SK-N-SH (cell line): ENCODE measurements around the gene VASP. TPM values are rescaled to one million over a fixed set of nuclear protein-coding genes. Genes with fewer than 3 reads are reported as not detected.

ENCODE experiments used
- CTCF ChIA-PET: fragments of 300-600, 350-600 bp; formaldehyde crosslinking; extraction: SDS; loops from one replicate; lab custom pipeline; 2021; lab: Yijun Ruan, JAX
- POLR2A ChIA-PET: fragments of 350-600 bp; sonication (Branson Sonifier 250); formaldehyde crosslinking; extraction: SDS; loops from one replicate; lab custom pipeline; 2020; ENCODE audit warnings: antibody characterized with exemption, inconsistent platforms; lab: Yijun Ruan, JAX
- DNase-seq: peaks from one replicate; pipeline ENCODE4 v3.0.0; 2012
- H2AFZ ChIP-seq: fragments of 200-600 bp; sonication (generic); 2 replicates; pipeline ENCODE4 v1.8.1; 2016; ENCODE audit warnings: antibody characterized with exemption, mild to moderate bottlenecking, low read depth
- H3F3A ChIP-seq: fragments of 200-600 bp; sonication (generic); replicated peaks from 2 replicates; pipeline ENCODE3; 2016; ENCODE audit warnings: antibody characterized with exemption, mild to moderate bottlenecking; ENCODE audit not compliant: insufficient read depth
- H3K27ac ChIP-seq, 2 experiments: fragments of 200-500 bp in 1 of 2; fragments of 200-600 bp in 1 of 2; sonication (Bioruptor generic) in 1 of 2; sonication (generic), shearing (Covaris generic) in 1 of 2; 2 replicates each; pipeline versions ENCODE4 v1.5.1 to v1.6.1; 2014 to 2016; ENCODE audit warnings: low read depth in 2 of 2, inconsistent platforms in 1 of 2, low read length in 1 of 2, mild to moderate bottlenecking in 1 of 2, mixed read lengths in 1 of 2
- H3K27me3 ChIP-seq: fragments of 200-600 bp; sonication (generic), shearing (Covaris generic); 2 replicates; pipeline ENCODE4 v1.6.1; 2016; ENCODE audit warnings: mixed run types; ENCODE audit not compliant: insufficient read depth
- H3K36me3 ChIP-seq, 2 experiments: fragments of 200-500 bp in 1 of 2; fragments of 200-600 bp in 1 of 2; sonication (Bioruptor generic) in 1 of 2; sonication (generic) in 1 of 2; replicated peaks in 1 of 2; 2 replicates each; pipeline versions ENCODE3 to v1.5.1; 2014 to 2016; ENCODE audit warnings: low read length in 1 of 2, mild to moderate bottlenecking in 1 of 2; ENCODE audit not compliant: insufficient read depth in 2 of 2, control insufficient read depth in 1 of 2
- H3K4me1 ChIP-seq, 2 experiments: fragments of 200-500 bp in 1 of 2; fragments of 200-600 bp in 1 of 2; sonication (Bioruptor generic) in 1 of 2; sonication (generic), shearing (Covaris generic) in 1 of 2; 2 replicates each; pipeline versions ENCODE4 v1.5.1 to v1.6.1; 2014 to 2016; ENCODE audit warnings: low read depth in 1 of 2, low read length in 1 of 2, mixed run types in 1 of 2; ENCODE audit not compliant: insufficient read depth in 2 of 2, control insufficient read depth in 1 of 2
- H3K4me2 ChIP-seq: fragments of 200-600 bp; sonication (generic), shearing (Covaris generic); 2 replicates; pipeline ENCODE4 v1.6.1; 2017; ENCODE audit warnings: mixed run types
- H3K4me3 ChIP-seq, 2 experiments: fragments of 200-500 bp in 1 of 2; fragments of 200-600 bp in 1 of 2; sonication (Bioruptor generic) in 1 of 2; sonication (generic), shearing (Covaris generic) in 1 of 2; 2 replicates each; pipeline versions ENCODE4 v1.5.1 to v1.8.1; 2014 to 2016; ENCODE audit warnings: low read depth in 2 of 2, inconsistent platforms in 1 of 2, low read length in 1 of 2, mild to moderate bottlenecking in 1 of 2, mixed read lengths in 1 of 2, moderate library complexity in 1 of 2
- H3K79me2 ChIP-seq: fragments of 200-600 bp; sonication (generic); 2 replicates; pipeline ENCODE4 v1.8.1; 2017; ENCODE audit warnings: mild to moderate bottlenecking; ENCODE audit not compliant: insufficient read depth
- H3K9ac ChIP-seq: fragments of 200-600 bp; sonication (generic); 2 replicates; pipeline ENCODE4 v1.6.1; 2017; ENCODE audit warnings: mixed run types
- H3K9me2 ChIP-seq: fragments of 200-600 bp; sonication (generic); 2 replicates; pipeline ENCODE4 v1.6.1; 2017; ENCODE audit warnings: mixed run types
- H3K9me3 ChIP-seq: fragments of 200-600 bp; sonication (generic); 2 replicates; pipeline ENCODE4 v1.6.1; 2017; ENCODE audit warnings: mixed run types, mild to moderate bottlenecking, moderate library complexity
- H4K20me1 ChIP-seq: fragments of 200-600 bp; sonication (generic); 2 replicates; pipeline ENCODE4 v1.6.1; 2017; ENCODE audit warnings: mild to moderate bottlenecking, mixed run types; ENCODE audit not compliant: insufficient read depth
- CHD2 ChIP-seq: fragments of 150-350 bp; IDR thresholded peaks from 2 replicates; pipeline ENCODE4 v1.6.1; 2018; ENCODE audit warnings: low read length; ENCODE audit not compliant: partially characterized antibody
- ELF1 ChIP-seq: IDR thresholded peaks from 2 replicates; pipeline ENCODE4 v1.4.0; 2012
- EZH2phosphoT487 ChIP-seq: fragments of 200-600 bp; sonication (generic); IDR thresholded peaks from 2 replicates; pipeline ENCODE4 v1.6.1; 2017; ENCODE audit warnings: low read depth, mixed run types, mild to moderate bottlenecking, antibody characterized with exemption, moderate library complexity, borderline replicate concordance
- FOXM1 ChIP-seq: IDR thresholded peaks from 2 replicates; pipeline ENCODE4 v1.4.0; 2012; ENCODE audit warnings: low read depth, mild to moderate bottlenecking
- GABPA ChIP-seq: IDR thresholded peaks from 2 replicates; pipeline ENCODE4 v1.4.0; 2012; ENCODE audit warnings: low read depth, mild to moderate bottlenecking
- GATA2 ChIP-seq: sonication (generic); formaldehyde crosslinking; IDR thresholded peaks from 2 replicates; pipeline ENCODE4 v1.5.0; 2020; ENCODE audit warnings: mild to moderate bottlenecking, missing genetic modification reagents
- JUND ChIP-seq: IDR thresholded peaks from 2 replicates; pipeline ENCODE4 v1.4.0; 2012
- MEF2A ChIP-seq: IDR thresholded peaks from 2 replicates; pipeline ENCODE4 v1.4.0; 2012; ENCODE audit warnings: low read depth, borderline replicate concordance
- MXI1 ChIP-seq: IDR thresholded peaks from 2 replicates; pipeline ENCODE4 v1.6.1; 2012; ENCODE audit warnings: mild to moderate bottlenecking, low read depth, low read length, improper control_type of control experiment
- NRF1 ChIP-seq: IDR thresholded peaks from 2 replicates; pipeline ENCODE4 v1.6.1; 2012; ENCODE audit warnings: low read depth, mild to moderate bottlenecking, low read length
- RFX5 ChIP-seq: IDR thresholded peaks from 2 replicates; pipeline ENCODE4 v1.6.1; 2012; ENCODE audit warnings: mild to moderate bottlenecking, improper control_type of control experiment, low read length
- RXRA ChIP-seq: IDR thresholded peaks from 2 replicates; pipeline ENCODE4 v1.4.0; 2012; ENCODE audit warnings: low read depth, mild to moderate bottlenecking, borderline replicate concordance
- SMC3 ChIP-seq: IDR thresholded peaks from 2 replicates; pipeline ENCODE4 v1.6.1; 2012; ENCODE audit warnings: low read depth, low read length, improper control_type of control experiment
- TAF1 ChIP-seq: IDR thresholded peaks from 2 replicates; pipeline ENCODE4 v1.6.1; 2012; ENCODE audit warnings: low read depth, mild to moderate bottlenecking, low read length, moderate library complexity, borderline replicate concordance
- YY1 ChIP-seq: IDR thresholded peaks from 2 replicates; pipeline ENCODE4 v1.4.0; 2012; ENCODE audit warnings: low read depth, mild to moderate bottlenecking
- WGBS: methylation state at CpG from one replicate; pipeline ENCODE4 v1.1.6; 2017; ENCODE audit warnings: low lambda C conversion rate; 5-methylcytosine and 5-hydroxymethylcytosine counted together
- polyA plus RNA-seq, 3 experiments: library from polyadenylated mRNA; depleted of rRNA; stranded (reverse); fragments of >200 nt; gene quantifications; 2 replicates each; pipeline ENCODE4 v1.2.3, GENCODE V29; 2012
- TF ChIP-seq, protein P1 (sequence below): IDR thresholded peaks from 2 replicates; pipeline ENCODE4; 2012
- TF ChIP-seq, protein P2 (sequence below): fragments of 150-350 bp; IDR thresholded peaks from 2 replicates; pipeline ENCODE4 v1.6.1; 2016; ENCODE audit warnings: mild to moderate bottlenecking, low read depth, low read length
- TF ChIP-seq, protein P3 (sequence below): IDR thresholded peaks from 2 replicates; pipeline ENCODE4 v1.4.0; 2012; ENCODE audit warnings: low read depth, borderline replicate concordance
- TF ChIP-seq, protein P4 (sequence below): IDR thresholded peaks from 2 replicates; pipeline ENCODE4 v1.6.1; 2012; ENCODE audit warnings: mild to moderate bottlenecking, low read depth, low read length, moderate library complexity
- TF ChIP-seq, protein P5 (sequence below): IDR thresholded peaks from 2 replicates; pipeline ENCODE4 v1.4.0; 2012; ENCODE audit warnings: low read depth, borderline replicate concordance

Gene VASP
- polyA plus RNA-seq, 1 of the 3 experiments (the other 2 are of a cell fraction), result 37.8 TPM

DNA sequence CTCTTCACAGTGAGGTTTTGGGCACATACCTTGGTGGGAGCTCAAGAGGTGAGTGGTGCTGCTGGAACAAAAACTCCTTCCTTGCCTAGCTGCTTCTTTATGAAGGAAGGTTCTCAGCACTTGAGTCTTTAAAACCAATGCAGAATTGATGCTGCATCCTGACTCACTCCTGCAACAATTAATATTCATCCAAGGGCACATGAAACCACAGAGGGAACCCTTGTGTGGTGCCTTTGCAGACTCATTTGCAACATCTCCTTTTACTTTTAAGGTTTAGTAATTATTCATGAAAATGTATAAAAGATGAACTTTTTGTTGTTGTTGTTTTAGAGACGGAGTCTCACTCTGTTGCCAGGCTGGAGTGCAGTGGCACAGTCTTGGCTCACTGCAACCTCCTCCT lies 47.2 kb downstream of the VASP start (continued):
- TF ChIP-seq MEF2A (no peak), RFX5 (no peak)

DNA sequence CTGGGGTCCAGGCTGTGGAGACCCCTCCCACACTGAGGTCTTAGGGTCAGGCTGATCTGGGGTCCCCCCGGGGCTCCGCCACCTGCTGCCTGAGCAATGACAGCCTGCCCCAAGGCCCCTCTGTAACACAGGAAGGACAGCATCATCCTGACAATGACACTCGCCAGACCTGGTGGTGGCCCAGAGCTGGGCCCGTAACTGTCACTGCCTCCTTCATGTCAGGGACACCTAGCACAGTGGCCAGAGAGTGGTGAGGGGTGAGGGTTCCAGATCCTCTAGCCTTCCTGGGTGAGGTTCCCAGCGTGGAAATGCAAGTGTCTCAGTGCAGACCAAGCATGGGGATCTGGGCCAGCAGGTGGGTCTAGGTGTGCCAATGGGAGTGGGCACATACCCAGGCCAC lies 49.6 kb downstream of the VASP start:
- POLR2A ChIA-PET, result no interaction called here
- H3K36me3 ChIP-seq, result no peaks in the 10 kb centered on the region
- TF ChIP-seq, protein P1, sequence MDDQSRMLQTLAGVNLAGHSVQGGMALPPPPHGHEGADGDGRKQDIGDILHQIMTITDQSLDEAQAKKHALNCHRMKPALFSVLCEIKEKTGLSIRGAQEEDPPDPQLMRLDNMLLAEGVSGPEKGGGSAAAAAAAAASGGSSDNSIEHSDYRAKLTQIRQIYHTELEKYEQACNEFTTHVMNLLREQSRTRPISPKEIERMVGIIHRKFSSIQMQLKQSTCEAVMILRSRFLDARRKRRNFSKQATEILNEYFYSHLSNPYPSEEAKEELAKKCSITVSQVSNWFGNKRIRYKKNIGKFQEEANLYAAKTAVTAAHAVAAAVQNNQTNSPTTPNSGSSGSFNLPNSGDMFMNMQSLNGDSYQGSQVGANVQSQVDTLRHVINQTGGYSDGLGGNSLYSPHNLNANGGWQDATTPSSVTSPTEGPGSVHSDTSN, result no peak
- TF ChIP-seq, protein P2, sequence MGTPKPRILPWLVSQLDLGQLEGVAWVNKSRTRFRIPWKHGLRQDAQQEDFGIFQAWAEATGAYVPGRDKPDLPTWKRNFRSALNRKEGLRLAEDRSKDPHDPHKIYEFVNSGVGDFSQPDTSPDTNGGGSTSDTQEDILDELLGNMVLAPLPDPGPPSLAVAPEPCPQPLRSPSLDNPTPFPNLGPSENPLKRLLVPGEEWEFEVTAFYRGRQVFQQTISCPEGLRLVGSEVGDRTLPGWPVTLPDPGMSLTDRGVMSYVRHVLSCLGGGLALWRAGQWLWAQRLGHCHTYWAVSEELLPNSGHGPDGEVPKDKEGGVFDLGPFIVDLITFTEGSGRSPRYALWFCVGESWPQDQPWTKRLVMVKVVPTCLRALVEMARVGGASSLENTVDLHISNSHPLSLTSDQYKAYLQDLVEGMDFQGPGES, result no peak
- TF ChIP-seq SMC3 (no peak), YY1 (no peak), NRF1 (no peak), FOXM1 (no peak), RXRA (no peak), ELF1 (no peak), GABPA (no peak), MXI1 (no peak), TAF1 (no peak), GATA2 (CRISPR knock-in tag) (no peak), MEF2A (no peak), JUND (no peak), EZH2phosphoT487 (no peak), CHD2 (no peak)
- TF ChIP-seq, protein P3, sequence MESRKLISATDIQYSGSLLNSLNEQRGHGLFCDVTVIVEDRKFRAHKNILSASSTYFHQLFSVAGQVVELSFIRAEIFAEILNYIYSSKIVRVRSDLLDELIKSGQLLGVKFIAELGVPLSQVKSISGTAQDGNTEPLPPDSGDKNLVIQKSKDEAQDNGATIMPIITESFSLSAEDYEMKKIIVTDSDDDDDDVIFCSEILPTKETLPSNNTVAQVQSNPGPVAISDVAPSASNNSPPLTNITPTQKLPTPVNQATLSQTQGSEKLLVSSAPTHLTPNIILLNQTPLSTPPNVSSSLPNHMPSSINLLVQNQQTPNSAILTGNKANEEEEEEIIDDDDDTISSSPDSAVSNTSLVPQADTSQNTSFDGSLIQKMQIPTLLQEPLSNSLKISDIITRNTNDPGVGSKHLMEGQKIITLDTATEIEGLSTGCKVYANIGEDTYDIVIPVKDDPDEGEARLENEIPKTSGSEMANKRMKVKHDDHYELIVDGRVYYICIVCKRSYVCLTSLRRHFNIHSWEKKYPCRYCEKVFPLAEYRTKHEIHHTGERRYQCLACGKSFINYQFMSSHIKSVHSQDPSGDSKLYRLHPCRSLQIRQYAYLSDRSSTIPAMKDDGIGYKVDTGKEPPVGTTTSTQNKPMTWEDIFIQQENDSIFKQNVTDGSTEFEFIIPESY, result no peak
- TF ChIP-seq, protein P4, sequence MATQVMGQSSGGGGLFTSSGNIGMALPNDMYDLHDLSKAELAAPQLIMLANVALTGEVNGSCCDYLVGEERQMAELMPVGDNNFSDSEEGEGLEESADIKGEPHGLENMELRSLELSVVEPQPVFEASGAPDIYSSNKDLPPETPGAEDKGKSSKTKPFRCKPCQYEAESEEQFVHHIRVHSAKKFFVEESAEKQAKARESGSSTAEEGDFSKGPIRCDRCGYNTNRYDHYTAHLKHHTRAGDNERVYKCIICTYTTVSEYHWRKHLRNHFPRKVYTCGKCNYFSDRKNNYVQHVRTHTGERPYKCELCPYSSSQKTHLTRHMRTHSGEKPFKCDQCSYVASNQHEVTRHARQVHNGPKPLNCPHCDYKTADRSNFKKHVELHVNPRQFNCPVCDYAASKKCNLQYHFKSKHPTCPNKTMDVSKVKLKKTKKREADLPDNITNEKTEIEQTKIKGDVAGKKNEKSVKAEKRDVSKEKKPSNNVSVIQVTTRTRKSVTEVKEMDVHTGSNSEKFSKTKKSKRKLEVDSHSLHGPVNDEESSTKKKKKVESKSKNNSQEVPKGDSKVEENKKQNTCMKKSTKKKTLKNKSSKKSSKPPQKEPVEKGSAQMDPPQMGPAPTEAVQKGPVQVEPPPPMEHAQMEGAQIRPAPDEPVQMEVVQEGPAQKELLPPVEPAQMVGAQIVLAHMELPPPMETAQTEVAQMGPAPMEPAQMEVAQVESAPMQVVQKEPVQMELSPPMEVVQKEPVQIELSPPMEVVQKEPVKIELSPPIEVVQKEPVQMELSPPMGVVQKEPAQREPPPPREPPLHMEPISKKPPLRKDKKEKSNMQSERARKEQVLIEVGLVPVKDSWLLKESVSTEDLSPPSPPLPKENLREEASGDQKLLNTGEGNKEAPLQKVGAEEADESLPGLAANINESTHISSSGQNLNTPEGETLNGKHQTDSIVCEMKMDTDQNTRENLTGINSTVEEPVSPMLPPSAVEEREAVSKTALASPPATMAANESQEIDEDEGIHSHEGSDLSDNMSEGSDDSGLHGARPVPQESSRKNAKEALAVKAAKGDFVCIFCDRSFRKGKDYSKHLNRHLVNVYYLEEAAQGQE, result no peak
- TF ChIP-seq, protein P5, sequence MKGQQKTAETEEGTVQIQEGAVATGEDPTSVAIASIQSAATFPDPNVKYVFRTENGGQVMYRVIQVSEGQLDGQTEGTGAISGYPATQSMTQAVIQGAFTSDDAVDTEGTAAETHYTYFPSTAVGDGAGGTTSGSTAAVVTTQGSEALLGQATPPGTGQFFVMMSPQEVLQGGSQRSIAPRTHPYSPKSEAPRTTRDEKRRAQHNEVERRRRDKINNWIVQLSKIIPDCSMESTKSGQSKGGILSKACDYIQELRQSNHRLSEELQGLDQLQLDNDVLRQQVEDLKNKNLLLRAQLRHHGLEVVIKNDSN, result no peak
- no peaks in the 10 kb centered on the region for H3K4me1 ChIP-seq
- H3K4me2 ChIP-seq, result no peak overlapping the region
- no peak overlapping the region for H3K9ac ChIP-seq
- no peak for DNase-seq
- no peak overlapping the region for H3K4me3 ChIP-seq
- H3K27me3 ChIP-seq, result no peaks in the 10 kb centered on the region
- CTCF ChIA-PET, result interaction anchor here (1.0 kb wide), 1 partner anchor 50 kb away, joined by 4 read pairs; no protein-coding TSS in a partner anchor
- no peaks in the 10 kb centered on the region for H3K9me2 ChIP-seq
- no peaks in the 10 kb centered on the region for H3K9me3 ChIP-seq
- H3F3A ChIP-seq, result peaks cover 4% of the 10 kb centered on the region
- H2AFZ ChIP-seq, result no peak overlapping the region
- WGBS, result 100% methylated on average over 1 of the region's 5 CpGs
- peaks cover 9% of the 10 kb centered on the region; the same call in 1 of the 2 replicates for H3K79me2 ChIP-seq
- no peak overlapping the region for H3K27ac ChIP-seq
- peaks cover 7% of the 10 kb centered on the region; the same call in 1 of the 2 replicates for H4K20me1 ChIP-seq
